ENCODE data around the gene BTBD8. TPM values are rescaled to one million over a fixed set of nuclear protein-coding genes. Genes with fewer than 3 reads are reported as not detected.

Gene BTBD8
- total RNA-seq, 4 donors from 2014 or later, result 4.6 to 8.9 (median 5.7) TPM

- ATAC-seq, result no peak
- Histone ChIP-seq H3K4me3 (no peak overlapping the region), H3K36me3 (no peaks in the 10 kb centered on the region), H3K27me3 (no peaks in the 10 kb centered on the region), H3K27ac (no peak overlapping the region), H3K4me1 (no peaks in the 10 kb centered on the region), H3K9me3 (peaks cover 0 to 11% (median 0%) of the 10 kb centered on the region in 3 donors)
- no peak for TF ChIP-seq CTCF (IDR thresholded peaks at IDR 0.05)
- no peak for TF ChIP-seq POLR2A (IDR thresholded peaks at IDR 0.05)
- no peak for TF ChIP-seq POLR2AphosphoS5 (IDR thresholded peaks at IDR 0.05)
- no peak for TF ChIP-seq EP300 (IDR thresholded peaks at IDR 0.05)
Measured at GRCh38 chr1:92203105-92203504, 123.0 kb downstream of the BTBD8 start.

GRCh38 chr1:92210701-92211100 is 130.6 kb downstream of the BTBD8 start:
- 70 to 83% methylated on average over 1 to 2 of the region's 2 CpGs for WGBS, 2 donors (ENCODE audit: low coverage in 1 of 2)
- H3K4me3 ChIP-seq, result no peak overlapping the region
- H3K4me1 ChIP-seq, result no peaks in the 10 kb centered on the region
- peaks cover 0 to 11% (median 0%) of the 10 kb centered on the region in 3 donors for H3K9me3 ChIP-seq
- no peak for TF ChIP-seq EP300 (IDR thresholded peaks at IDR 0.05)
- TF ChIP-seq POLR2AphosphoS5 (IDR thresholded peaks at IDR 0.05), result no peak
- TF ChIP-seq POLR2A (IDR thresholded peaks at IDR 0.05), result no peak
- no peak for TF ChIP-seq CTCF (IDR thresholded peaks at IDR 0.05)
- no peaks in the 10 kb centered on the region for H3K36me3 ChIP-seq
- H3K27me3 ChIP-seq, result no peaks in the 10 kb centered on the region
- no peak for ATAC-seq
- no peak overlapping the region for H3K27ac ChIP-seq

GRCh38 chr1:92211166-92211565 is 131.0 kb downstream of the BTBD8 start:
- Histone ChIP-seq H3K4me3 (no peak overlapping the region), H3K36me3 (no peaks in the 10 kb centered on the region), H3K27ac (no peak overlapping the region), H3K9me3 (peaks cover 0 to 9% (median 0%) of the 10 kb centered on the region in 3 donors), H3K27me3 (no peaks in the 10 kb centered on the region), H3K4me1 (no peaks in the 10 kb centered on the region)
- TF ChIP-seq CTCF (IDR thresholded peaks at IDR 0.05), result no peak
- TF ChIP-seq POLR2AphosphoS5 (IDR thresholded peaks at IDR 0.05), result no peak
- TF ChIP-seq POLR2A (IDR thresholded peaks at IDR 0.05), result no peak
- no peak for TF ChIP-seq EP300 (IDR thresholded peaks at IDR 0.05)
- 71 to 76% methylated on average over 1 to 2 of the region's 2 CpGs for WGBS, 2 donors (ENCODE audit: low coverage in 1 of 2)
- ATAC-seq, result no peak

GRCh38 chr1:92217721-92218120 is 137.6 kb downstream of the BTBD8 start, which contains the start of gene C1orf146:
C1orf146 (plus strand) TSS chr1:92217915; CDS start chr1:92231421, 13,506 bp downstream.
- TF ChIP-seq POLR2AphosphoS5 (IDR thresholded peaks at IDR 0.05), result no peak
- no peak for TF ChIP-seq CTCF (IDR thresholded peaks at IDR 0.05)
- TF ChIP-seq POLR2A (IDR thresholded peaks at IDR 0.05), result no peak
- TF ChIP-seq EP300 (IDR thresholded peaks at IDR 0.05), result no peak
- no peaks in the 10 kb centered on the region for H3K4me1 ChIP-seq
- 90% methylated on average over 2 of the region's 27 CpGs; no CpG with 5 or more reads in 1 of the 2 donors for WGBS, 2 donors (ENCODE audit: low coverage in 1 of 2)

GRCh38 chr1:92218559-92218958 is 138.4 kb downstream of the BTBD8 start:
- WGBS, 2 donors (ENCODE audit: low coverage in 1 of 2), result 74 to 85% methylated on average over 9 of the region's 14 CpGs
- H3K27ac ChIP-seq, result no peak overlapping the region

More at GRCh38 chr1:92217721-92218120, 137.6 kb downstream of the BTBD8 start, which contains the start of gene C1orf146:
- Histone ChIP-seq H3K9me3 (no peaks in the 10 kb centered on the region), H3K27me3 (no peaks in the 10 kb centered on the region), H3K36me3 (no peaks in the 10 kb centered on the region), H3K4me3 (no peak within 1 kb of the TSS), H3K27ac (no peak within 1 kb of the TSS)
- no peak for ATAC-seq

More at GRCh38 chr1:92218559-92218958, 138.4 kb downstream of the BTBD8 start:
- TF ChIP-seq POLR2AphosphoS5 (IDR thresholded peaks at IDR 0.05) (no peak), POLR2A (IDR thresholded peaks at IDR 0.05) (no peak), EP300 (IDR thresholded peaks at IDR 0.05) (no peak), CTCF (IDR thresholded peaks at IDR 0.05) (no peak)
- Histone ChIP-seq H3K9me3 (no peaks in the 10 kb centered on the region), H3K4me1 (no peaks in the 10 kb centered on the region), H3K27me3 (no peaks in the 10 kb centered on the region), H3K4me3 (no peak overlapping the region), H3K36me3 (no peaks in the 10 kb centered on the region)
- ATAC-seq, result no peak
